Aorta (tissue), 5 donors: ENCODE data around the gene NFAT5. TPM values are rescaled to one million over a fixed set of nuclear protein-coding genes. Genes with fewer than 3 reads are reported as not detected.
"Not testable (repeated sequence)": the region's sequence is repeated elsewhere in the genome, so short reads cannot be mapped to it uniquely, and the experiment has no call there.

Source experiments
- ATAC-seq: fragments of 200-7000 bp; cut with Tn5 transposase; one replicate; pipeline ENCODE4 v1.9.1; 2022; ENCODE audit warnings: moderate library complexity; ENCODE audit not compliant: low FRiP score
- DNase-seq, 2 donors: peaks; one replicate each; pipeline ENCODE4 v3.0.0-alpha.2; 2020
- H3K27ac ChIP-seq, 2 donors: one replicate each; pipeline ENCODE4 v1.5.1; 2013; ENCODE audit warnings: low read length in 2 of 2, mild to moderate bottlenecking in 2 of 2, moderate library complexity in 2 of 2, control low read depth in 1 of 2, inconsistent platforms in 1 of 2, low read depth in 1 of 2
- H3K27me3 ChIP-seq, 2 donors: one replicate each; pipeline ENCODE4 v1.6.1; 2013; ENCODE audit warnings: control low read depth in 1 of 2, low read length in 1 of 2, mild to moderate bottlenecking in 1 of 2, moderate library complexity in 1 of 2; ENCODE audit not compliant: insufficient read depth in 2 of 2, control insufficient read depth in 1 of 2
- H3K36me3 ChIP-seq, 2 donors: one replicate each; pipeline ENCODE4 v1.6.1; 2013; ENCODE audit warnings: control low read depth in 1 of 2, low read length in 1 of 2, mild to moderate bottlenecking in 1 of 2; ENCODE audit not compliant: insufficient read depth in 2 of 2, control insufficient read depth in 1 of 2
- H3K4me1 ChIP-seq, 2 donors: one replicate each; pipeline ENCODE4 v1.6.1; 2013; ENCODE audit warnings: low read length in 2 of 2, control low read depth in 1 of 2, mild to moderate bottlenecking in 1 of 2, moderate library complexity in 1 of 2; ENCODE audit not compliant: insufficient read depth in 2 of 2, control insufficient read depth in 1 of 2
- H3K4me3 ChIP-seq, 2 donors: one replicate each; pipeline ENCODE4 v1.5.1; 2013; ENCODE audit warnings: low read length in 2 of 2, control low read depth in 1 of 2, mild to moderate bottlenecking in 1 of 2
- H3K9me3 ChIP-seq: one replicate; pipeline ENCODE4 v1.6.1; 2013; ENCODE audit warnings: mild to moderate bottlenecking, low read length; ENCODE audit not compliant: control insufficient read depth
- WGBS, 2 donors: extraction: QIAGEN DNeasy Blood & Tissue Kit; methylation state at CpG; one replicate each; pipeline ENCODE4 v1.1.7; 2013; 5-methylcytosine and 5-hydroxymethylcytosine counted together
- intact Hi-C, 2 donors: fragments of 100-400 bp; cut with DNase I; formaldehyde crosslinking; loops; one replicate each; pipeline versions ENCODE4 v1.14.2 to v1.15.0; 2022
- polyA plus RNA-seq, 2 donors: library from polyadenylated mRNA; stranded (reverse); fragments of 200-250 nt; gene quantifications; one replicate each; pipeline ENCODE4 v1.2.3, GENCODE V29; 2013
- total RNA-seq, 2 donors: library from RNA; stranded (reverse); fragmentation: NEBNext Ultra II Directional; extraction: Animal tissue kit (Norgen Biotek cat#: 25700); gene quantifications; one replicate each; pipeline ENCODE4 v1.2.1, GENCODE V29; 2021
- donor health status: healthy with polysubstance abuse.
- donor health status: Bipolar disorder and iron deficiency.
- donor health status: DM: no; HTN: no; CAD: no.
- donor health status: DM: no; HTN: no; CAD: no.
- donor health status: DM: yes; HTN: yes; CAD: no.

Gene NFAT5
- total and polyA plus RNA-seq, 4 donors, result 2.1 to 94.6 (median 36.4) TPM

GRCh38 chr16:69562813-69563212 lies 3.0 kb upstream of the NFAT5 start:
- Histone ChIP-seq H3K27me3 (no peaks in the 10 kb centered on the region), H3K27ac (no peak overlapping the region), H3K4me1 (no peaks in the 10 kb centered on the region), H3K36me3 (no peaks in the 10 kb centered on the region), H3K9me3 (no peaks in the 10 kb centered on the region), H3K4me3 (no peak overlapping the region)
- intact Hi-C loops, result loop anchor here in 1 of 2 donors (10.0 kb wide), 1 partner anchor 78 kb away; no protein-coding TSS in a partner anchor
- ATAC-seq (no peak), DNase-seq (no peak)
- 96 to 98% methylated on average over 3 of the region's 3 CpGs for WGBS, 2 donors

- DNase-seq, result no peak
- Histone ChIP-seq H3K36me3 (no peaks in the 10 kb centered on the region), H3K9me3 (no peaks in the 10 kb centered on the region), H3K4me3 (no peak overlapping the region), H3K27ac (no peak overlapping the region), H3K4me1 (no peaks in the 10 kb centered on the region), H3K27me3 (no peaks in the 10 kb centered on the region)
- ATAC-seq, result no peak
- intact Hi-C loops, result loop anchor here (2.0 to 10.0 kb wide), 2 partner anchors 79 to 167 kb away; no protein-coding TSS in a partner anchor
- 83 to 85% methylated on average over 13 of the region's 13 CpGs for whole genome bisulfite sequencing, 2 donors
Observed at GRCh38 chr16:69563605-69564580, 1.9 kb upstream of the NFAT5 start.

GRCh38 chr16:69564845-69565670 lies 708 bp upstream of the NFAT5 start:
- DNase-seq, result no peak
- Histone ChIP-seq H3K36me3 (no peaks in the 10 kb centered on the region), H3K9me3 (no peaks in the 10 kb centered on the region), H3K4me3 (peak overlapping the region; percentile 55 to 73), H3K27me3 (no peaks in the 10 kb centered on the region), H3K4me1 (no peaks in the 10 kb centered on the region), H3K27ac (peak overlapping the region; percentile 36 to 67)
- intact Hi-C loops, result loop anchor here (1.0 to 10.0 kb wide), 3 partner anchors 80 to 168 kb away; no protein-coding TSS in a partner anchor
- 2% methylated on average over 31 of the region's 31 CpGs for WGBS, 2 donors
- peak; percentile 69 for ATAC-seq

GRCh38 chr16:69566240-69566980 lies 644 bp downstream of the NFAT5 start:
- Histone ChIP-seq H3K4me3 (peak overlapping the region; percentile 92 to 99), H3K36me3 (no peaks in the 10 kb centered on the region), H3K4me1 (no peaks in the 10 kb centered on the region), H3K27ac (peak overlapping the region; percentile 96 to 98), H3K9me3 (no peaks in the 10 kb centered on the region), H3K27me3 (no peaks in the 10 kb centered on the region)
- peak; percentile 77 for ATAC-seq
- 0% methylated on average over 36 to 75 of the region's 75 CpGs for WGBS, 2 donors
- intact Hi-C loops, result loop anchor here in 1 of 2 donors (10.0 kb wide), 1 partner anchor 82 kb away; no protein-coding TSS in a partner anchor
- peak; percentile 79 to 89 for DNase-seq

- no peaks in the 10 kb centered on the region for H3K4me1 ChIP-seq
- peak; percentile 2 for ATAC-seq
Observed at GRCh38 chr16:69566981-69567680, 1.4 kb downstream of the NFAT5 start.

GRCh38 chr16:69568676-69569075 lies 2.9 kb downstream of the NFAT5 start:
- no peak overlapping the region for H3K27ac ChIP-seq
- 51% methylated on average over 2 of the region's 2 CpGs for WGBS, 2 donors
- intact Hi-C loops, result loop anchor here in 1 of 2 donors (10.0 kb wide), 1 partner anchor 84 kb away; no protein-coding TSS in a partner anchor
- ATAC-seq (no peak), DNase-seq (no peak)
- no peaks in the 10 kb centered on the region for H3K27me3 ChIP-seq
- H3K9me3 ChIP-seq, result no peaks in the 10 kb centered on the region
- no peaks in the 10 kb centered on the region for H3K36me3 ChIP-seq
- no peaks in the 10 kb centered on the region for H3K4me1 ChIP-seq
- no peak overlapping the region for H3K4me3 ChIP-seq

More at GRCh38 chr16:69566981-69567680, 1.4 kb downstream of the NFAT5 start:
- no peaks in the 10 kb centered on the region for H3K27me3 ChIP-seq
- peak overlapping the region; percentile 9 to 98 for H3K27ac ChIP-seq
- H3K4me3 ChIP-seq, result peak overlapping the region; percentile 92 to 99
- DNase-seq, result no peak
- WGBS, 2 donors, result 0% methylated on average over 9 of the region's 9 CpGs
- H3K9me3 ChIP-seq, result no peaks in the 10 kb centered on the region
- intact Hi-C loops, result loop anchor here in 1 of 2 donors (10.0 kb wide), 1 partner anchor 82 kb away; no protein-coding TSS in a partner anchor
- H3K36me3 ChIP-seq, result no peaks in the 10 kb centered on the region

GRCh38 chr16:69578771-69579170 lies 13.0 kb downstream of the NFAT5 start:
- DNase-seq, intact Hi-C loops, H3K4me1 ChIP-seq, H3K9me3 ChIP-seq, H3K36me3 ChIP-seq, H3K27me3 ChIP-seq, ATAC-seq, H3K27ac ChIP-seq, H3K4me3 ChIP-seq: not testable (repeated sequence)
- 82 to 86% methylated on average over 9 of the region's 9 CpGs for WGBS, 2 donors
